ENCODE measurements around the gene PTGIS.

- TF ChIP-seq POLR2A (IDR thresholded peaks at IDR 0.05) (no peak), CTCF (IDR thresholded peaks at IDR 0.05) (no peak)
Measured at GRCh38 chr20:49612127-49612738, 44.3 kb upstream of the PTGIS start.

Data from thyroid gland (tissue), 4 donors.